HL-60 (cell line): ENCODE data around the gene SLC12A6.

Source experiments
- DNase-seq, 2 experiments: peaks; one replicate each; pipeline ENCODE4 v3.0.0-alpha.2; 2010 to 2020; ENCODE audit warnings: low read depth in 1 of 2, low spot score in 1 of 2
- H3K27ac ChIP-seq: fragments of 250-450 bp; sonication (Bioruptor Pico); replicated peaks from 2 replicates; pipeline ENCODE4 v1.5.1; 2020; ENCODE audit warnings: mild to moderate bottlenecking, moderate library complexity
- H3K27me3 ChIP-seq: fragments of 250-450 bp; sonication (Bioruptor Pico); 2 replicates; pipeline ENCODE4 v1.5.1; 2021; ENCODE audit warnings: mild to moderate bottlenecking, moderate library complexity; ENCODE audit not compliant: insufficient read depth, poor library complexity, severe bottlenecking
- H3K4me3 ChIP-seq: replicated peaks from 2 replicates; pipeline ENCODE4 v1.5.1; 2011; ENCODE audit warnings: mild to moderate bottlenecking, control low read depth, low read length; ENCODE audit not compliant: insufficient read depth
- CTCF ChIP-seq: IDR thresholded peaks from one replicate; pipeline ENCODE4 v1.5.1; 2011; ENCODE audit warnings: low read length, control low read depth, inconsistent platforms; ENCODE audit not compliant: insufficient read depth
- GABPA ChIP-seq: IDR thresholded peaks from 2 replicates; pipeline ENCODE4 v1.6.1; 2012; ENCODE audit warnings: low read depth
- POLR2AphosphoS5 ChIP-seq: IDR thresholded peaks from 2 replicates; pipeline ENCODE4 v1.6.1; 2012; ENCODE audit warnings: low read depth
- REST ChIP-seq: IDR thresholded peaks from 2 replicates; pipeline ENCODE4 v1.6.1; 2012; ENCODE audit warnings: low read depth; ENCODE audit not compliant: insufficient replicate concordance
- SPI1 ChIP-seq: IDR thresholded peaks from 2 replicates; pipeline ENCODE4 v1.6.1; 2012; ENCODE audit warnings: low read depth, mild to moderate bottlenecking, borderline replicate concordance

The SLC12A6 gene

GRCh38 chr15:34349769-34350168, 12.2 kb upstream of the SLC12A6 start:
- H3K4me3 ChIP-seq, result no peak overlapping the region
- no peak for DNase-seq
- no peak overlapping the region for H3K27ac ChIP-seq
- no peak for TF ChIP-seq CTCF
- no peak for TF ChIP-seq REST
- TF ChIP-seq POLR2AphosphoS5, result no peak
- no peaks in the 10 kb centered on the region for H3K27me3 ChIP-seq

GRCh38 chr15:34348735-34349300, 11.2 kb upstream of the SLC12A6 start:
- TF ChIP-seq CTCF (no peak), REST (no peak), SPI1 (no peak), GABPA (no peak), POLR2AphosphoS5 (no peak)
- no peak for DNase-seq

GRCh38 chr15:34347951-34348638, 10.5 kb upstream of the SLC12A6 start:
- TF ChIP-seq REST (no peak), POLR2AphosphoS5 (no peak), GABPA (no peak), CTCF (no peak), SPI1 (no peak)
- DNase-seq, result no peak
- H3K27ac ChIP-seq, result no peak overlapping the region
- H3K4me3 ChIP-seq, result no peak overlapping the region
- no peaks in the 10 kb centered on the region for H3K27me3 ChIP-seq

More at GRCh38 chr15:34348735-34349300, 11.2 kb upstream of the SLC12A6 start:
- no peak overlapping the region for H3K4me3 ChIP-seq
- H3K27ac ChIP-seq, result no peak overlapping the region
- H3K27me3 ChIP-seq, result no peaks in the 10 kb centered on the region
